Mononuclear cell (primary cell): ENCODE data around the gene MYDGF. TPM values are rescaled to one million over a fixed set of nuclear protein-coding genes. Genes with fewer than 3 reads are reported as not detected.
"Not testable (repeated sequence)": the region's sequence is repeated elsewhere in the genome, so short reads cannot be mapped to it uniquely, and the experiment has no call there.

Experiments used
- H3K27me3 ChIP-seq: 2 replicates; pipeline ENCODE4 v1.6.0; 2011; ENCODE audit warnings: low read length, control low read depth; ENCODE audit not compliant: insufficient read depth
- H3K4me1 ChIP-seq: 2 replicates; pipeline ENCODE4 v1.5.1; 2011; ENCODE audit warnings: mild to moderate bottlenecking, low read length, control low read depth; ENCODE audit not compliant: insufficient read depth
- H3K4me3 ChIP-seq: 2 replicates; pipeline ENCODE4 v1.5.1; 2011; ENCODE audit warnings: mild to moderate bottlenecking, low read length, moderate library complexity
- H3K9me3 ChIP-seq: 2 replicates; pipeline ENCODE4 v1.5.1; 2011; ENCODE audit warnings: low read depth, mild to moderate bottlenecking, control low read depth, low read length
- total RNA-seq: library from RNA; depleted of rRNA; stranded (reverse); fragments of >200 nt; gene quantifications from one replicate; pipeline ENCODE4 v1.2.3, GENCODE V29; 2012

Gene MYDGF
- total RNA-seq, 1 donor, result 40.8 TPM

DNA sequence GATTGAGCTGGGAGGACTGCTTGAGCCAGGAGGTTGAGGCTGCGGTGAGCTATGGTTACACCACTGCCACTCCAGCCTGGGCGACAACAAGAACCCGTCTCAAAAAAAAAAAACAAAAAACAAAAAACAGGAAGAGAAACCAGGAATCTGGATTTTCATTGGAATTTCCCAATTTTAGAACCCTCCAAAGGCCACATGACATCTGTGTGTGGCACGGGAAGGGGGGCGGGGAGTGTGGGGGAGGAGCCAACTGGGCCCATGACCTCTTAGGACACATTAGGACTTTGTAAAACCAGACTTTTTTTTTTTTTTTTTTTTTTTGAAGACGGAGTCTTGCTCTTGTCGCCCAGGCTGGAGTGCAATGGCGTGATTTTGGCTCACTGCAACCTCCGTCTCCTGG, 21.2 kb upstream of the MYDGF start:
- H3K9me3 ChIP-seq, result no peaks in the 10 kb centered on the region
- H3K4me1 ChIP-seq, result no peaks in the 10 kb centered on the region
- no peak overlapping the region for H3K4me3 ChIP-seq
- H3K27me3 ChIP-seq, result no peaks in the 10 kb centered on the region

DNA sequence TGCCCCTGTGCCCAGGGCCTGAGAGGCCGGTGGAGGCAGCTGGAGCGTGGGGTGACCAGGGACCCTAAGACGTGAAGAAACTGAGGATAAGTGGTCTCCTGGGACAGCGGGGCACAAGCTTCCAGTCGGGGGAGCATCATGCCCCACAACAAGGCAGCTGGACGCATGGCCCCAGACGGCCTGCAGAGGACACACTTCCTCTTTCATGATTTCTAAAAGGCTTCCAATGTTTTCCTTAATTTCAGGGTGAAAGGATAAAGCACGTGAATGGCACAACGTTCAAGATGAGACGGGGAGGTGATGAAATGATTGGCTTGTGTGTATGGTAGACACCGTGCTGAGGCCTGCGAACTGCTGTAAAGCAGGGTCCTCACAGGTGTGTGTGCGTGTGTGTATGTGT, 20.2 kb upstream of the MYDGF start:
- no peaks in the 10 kb centered on the region for H3K27me3 ChIP-seq
- H3K4me3 ChIP-seq, result no peak overlapping the region
- H3K9me3 ChIP-seq, result no peaks in the 10 kb centered on the region
- no peaks in the 10 kb centered on the region for H3K4me1 ChIP-seq

DNA sequence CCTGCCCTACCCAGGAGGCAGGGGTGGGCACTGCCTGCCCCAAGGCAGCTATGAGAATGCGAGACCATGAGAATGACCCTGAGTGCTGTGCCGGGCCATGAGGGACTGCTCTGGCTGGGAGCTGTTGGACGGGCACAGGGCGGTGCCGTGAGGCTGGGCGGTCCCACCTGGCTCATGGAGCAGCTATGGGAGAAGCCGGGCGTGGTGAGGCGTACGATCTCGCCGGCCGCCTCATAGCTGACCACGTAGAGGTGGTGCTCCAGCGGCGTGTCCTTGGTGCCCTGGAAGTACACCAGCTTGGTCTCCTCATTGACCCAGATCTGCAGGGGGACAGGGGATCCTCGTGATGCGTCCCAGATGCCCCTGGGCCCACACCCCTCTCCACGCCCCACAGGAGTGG, 19.3 kb upstream of the MYDGF start:
- no peak overlapping the region for H3K4me3 ChIP-seq
- no peaks in the 10 kb centered on the region for H3K4me1 ChIP-seq
- no peaks in the 10 kb centered on the region for H3K27me3 ChIP-seq
- H3K9me3 ChIP-seq, result no peaks in the 10 kb centered on the region

DNA sequence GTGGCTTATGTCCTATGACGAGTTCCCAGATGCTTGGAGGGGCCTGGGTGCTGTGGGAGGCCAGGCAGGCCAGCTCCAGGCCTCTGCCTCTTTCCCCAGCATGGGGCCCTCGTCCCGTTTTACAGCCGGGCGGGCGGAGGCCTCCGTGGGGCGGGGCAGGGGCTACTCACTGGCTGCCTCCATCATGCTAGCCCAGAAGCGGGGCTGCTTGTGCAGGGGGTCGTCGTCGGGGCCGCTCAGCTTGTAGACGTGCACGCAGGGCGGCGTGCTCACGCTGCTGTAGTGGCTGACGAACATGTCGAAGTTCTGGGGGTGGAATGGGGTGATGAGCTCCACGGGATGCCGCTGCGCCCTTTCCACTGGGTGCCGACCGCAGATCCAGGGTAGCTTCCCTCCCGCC, 18.4 kb upstream of the MYDGF start:
- no peaks in the 10 kb centered on the region for H3K27me3 ChIP-seq
- H3K4me3 ChIP-seq, result no peak overlapping the region
- no peaks in the 10 kb centered on the region for H3K9me3 ChIP-seq
- H3K4me1 ChIP-seq, result no peaks in the 10 kb centered on the region

DNA sequence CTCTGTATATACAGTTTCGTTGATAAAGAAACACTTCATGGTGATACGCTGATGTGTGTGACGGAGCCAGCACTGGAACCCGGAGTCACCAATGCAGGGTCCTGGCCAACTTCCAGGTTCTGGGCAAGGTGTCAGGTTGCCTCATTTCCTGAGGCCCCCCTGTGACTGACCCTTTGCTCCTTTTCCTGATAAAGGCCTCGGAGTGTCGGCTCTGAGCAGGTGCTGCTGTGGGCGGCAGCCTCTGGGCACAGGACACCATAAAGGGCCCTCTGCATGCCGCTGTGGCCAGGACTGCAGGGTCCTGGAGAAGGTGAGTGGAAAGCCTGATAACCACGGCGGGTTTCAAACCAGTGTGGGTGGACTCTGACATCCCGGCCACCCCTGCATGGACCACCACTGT, 17.3 kb upstream of the MYDGF start:
- no peaks in the 10 kb centered on the region for H3K4me1 ChIP-seq
- H3K4me3 ChIP-seq, result no peak overlapping the region
- no peaks in the 10 kb centered on the region for H3K9me3 ChIP-seq
- no peaks in the 10 kb centered on the region for H3K27me3 ChIP-seq

DNA sequence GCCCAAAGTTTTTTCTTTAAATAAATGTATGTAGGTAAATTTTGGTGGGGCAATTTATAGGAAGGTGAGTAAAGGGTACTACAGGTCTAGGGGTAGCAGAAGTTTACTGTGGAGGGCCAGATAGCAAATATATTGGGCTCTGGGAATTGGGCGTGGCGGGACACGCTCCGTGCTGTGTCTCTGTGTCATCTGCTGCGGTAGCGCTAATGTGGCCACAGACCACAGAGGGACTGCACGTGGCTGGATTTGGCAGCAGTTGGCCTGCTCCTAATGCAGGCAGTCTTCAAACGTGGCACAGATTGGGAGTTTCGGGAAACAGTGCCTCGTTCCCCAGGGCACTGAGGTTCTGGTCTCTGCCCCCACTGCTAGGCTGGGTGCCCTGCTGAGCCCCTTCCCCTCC, 16.6 kb upstream of the MYDGF start:
- no peak overlapping the region for H3K4me3 ChIP-seq
- H3K27me3 ChIP-seq, result no peaks in the 10 kb centered on the region
- H3K9me3 ChIP-seq, result no peaks in the 10 kb centered on the region
- no peaks in the 10 kb centered on the region for H3K4me1 ChIP-seq

DNA sequence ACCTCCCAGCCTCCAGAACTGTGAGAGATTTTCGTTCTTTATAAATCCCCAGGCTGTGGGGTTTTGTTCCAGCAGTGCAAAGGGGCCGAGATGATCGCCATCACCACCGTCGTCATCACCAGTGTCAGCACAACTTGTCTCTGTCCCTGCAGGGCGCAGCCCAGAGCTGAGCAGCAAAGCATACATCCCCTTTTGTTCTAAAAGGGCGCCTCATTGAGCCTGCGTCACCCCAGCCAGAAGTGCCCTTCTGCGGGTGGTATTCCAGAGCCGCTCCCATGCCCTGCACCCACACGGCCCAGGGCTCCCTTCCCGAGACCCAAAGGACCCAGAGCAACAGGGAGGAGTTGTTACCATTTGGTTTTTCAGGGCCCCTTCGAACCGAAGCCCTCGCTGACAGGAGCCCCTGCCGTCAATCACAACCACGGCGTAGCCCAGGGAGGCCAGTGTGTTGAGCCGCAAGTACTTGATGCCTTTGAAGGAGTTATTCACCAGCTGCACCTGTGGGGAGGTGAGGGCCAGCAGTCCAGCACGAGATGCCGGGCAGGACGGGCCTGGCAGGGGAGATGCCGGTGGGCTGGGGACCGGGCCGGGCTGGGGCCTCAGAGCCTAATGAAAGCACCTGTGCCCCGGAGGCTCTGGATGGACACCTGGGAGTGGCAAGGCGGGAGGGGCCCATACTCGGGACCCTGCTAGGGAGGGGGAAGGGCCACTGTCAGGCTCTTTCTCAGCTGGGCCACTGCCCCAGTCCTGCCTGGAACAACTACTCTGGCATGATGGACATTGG, 14.4 kb upstream of the MYDGF start:
- no peak overlapping the region for H3K4me3 ChIP-seq
- H3K27me3 ChIP-seq, result no peaks in the 10 kb centered on the region
- no peaks in the 10 kb centered on the region for H3K9me3 ChIP-seq
- no peaks in the 10 kb centered on the region for H3K4me1 ChIP-seq

DNA sequence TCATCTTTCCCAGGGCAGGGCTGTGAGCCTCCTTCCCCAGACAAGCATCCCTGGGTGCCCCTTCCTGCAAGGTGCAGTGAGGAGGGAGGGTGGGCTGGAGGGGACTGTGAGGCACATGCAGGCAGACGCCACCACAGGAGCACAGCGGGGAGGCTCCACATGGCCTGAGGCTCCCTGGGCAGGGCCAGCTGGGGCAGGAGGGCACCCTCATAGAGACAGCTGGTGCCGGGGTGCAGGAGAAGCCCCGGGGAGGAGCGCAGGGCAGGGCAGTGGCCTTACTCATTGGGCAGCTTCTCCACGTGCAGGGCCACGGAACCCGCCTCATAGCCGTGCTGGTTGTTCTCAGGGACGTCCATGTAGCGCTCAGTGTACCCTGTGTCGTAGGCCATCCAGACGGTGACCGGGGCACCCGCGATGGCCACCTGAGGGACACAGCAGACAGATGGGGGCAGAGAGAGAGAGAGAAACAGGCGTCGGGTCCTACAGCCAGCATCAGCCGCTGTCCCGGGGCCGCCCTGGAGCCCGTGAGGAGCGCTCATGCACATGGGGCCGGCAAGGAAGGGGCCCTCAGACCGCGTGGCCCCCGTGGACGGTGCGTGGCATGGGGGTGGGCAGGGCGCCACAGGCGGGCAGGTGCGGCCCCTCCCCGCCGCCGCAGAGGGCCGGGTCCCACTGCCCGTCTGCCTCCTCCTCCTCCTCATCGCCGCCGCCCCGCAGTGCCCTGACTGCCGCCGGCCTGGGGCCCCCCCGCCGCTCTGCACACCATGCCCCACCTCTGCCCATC, 12.5 kb upstream of the MYDGF start:
- Histone ChIP-seq H3K4me1 (no peaks in the 10 kb centered on the region), H3K27me3 (no peaks in the 10 kb centered on the region), H3K4me3 (no peak overlapping the region), H3K9me3 (no peaks in the 10 kb centered on the region)

DNA sequence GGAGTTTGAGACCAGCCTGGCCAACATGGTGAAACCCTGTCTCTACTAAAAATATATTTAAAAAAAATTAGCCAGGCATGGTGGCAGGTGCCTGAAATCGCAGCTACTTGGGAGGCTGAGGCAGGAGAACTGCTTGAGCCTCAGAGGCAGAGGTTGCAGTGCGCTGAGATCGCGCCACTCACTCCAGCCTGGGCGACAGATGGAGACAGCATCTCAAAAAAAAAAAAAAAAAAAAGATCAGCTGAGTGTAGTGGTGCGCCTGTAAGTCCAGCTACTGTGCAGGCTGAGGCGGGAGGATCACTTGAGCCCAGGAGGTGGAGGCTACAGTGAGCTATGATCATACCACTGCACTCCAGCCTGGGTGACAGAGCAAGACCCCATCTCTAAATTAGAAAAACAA, 9.9 kb upstream of the MYDGF start:
- not testable (repeated sequence) for H3K4me3 ChIP-seq, H3K4me1 ChIP-seq, H3K9me3 ChIP-seq, H3K27me3 ChIP-seq

DNA sequence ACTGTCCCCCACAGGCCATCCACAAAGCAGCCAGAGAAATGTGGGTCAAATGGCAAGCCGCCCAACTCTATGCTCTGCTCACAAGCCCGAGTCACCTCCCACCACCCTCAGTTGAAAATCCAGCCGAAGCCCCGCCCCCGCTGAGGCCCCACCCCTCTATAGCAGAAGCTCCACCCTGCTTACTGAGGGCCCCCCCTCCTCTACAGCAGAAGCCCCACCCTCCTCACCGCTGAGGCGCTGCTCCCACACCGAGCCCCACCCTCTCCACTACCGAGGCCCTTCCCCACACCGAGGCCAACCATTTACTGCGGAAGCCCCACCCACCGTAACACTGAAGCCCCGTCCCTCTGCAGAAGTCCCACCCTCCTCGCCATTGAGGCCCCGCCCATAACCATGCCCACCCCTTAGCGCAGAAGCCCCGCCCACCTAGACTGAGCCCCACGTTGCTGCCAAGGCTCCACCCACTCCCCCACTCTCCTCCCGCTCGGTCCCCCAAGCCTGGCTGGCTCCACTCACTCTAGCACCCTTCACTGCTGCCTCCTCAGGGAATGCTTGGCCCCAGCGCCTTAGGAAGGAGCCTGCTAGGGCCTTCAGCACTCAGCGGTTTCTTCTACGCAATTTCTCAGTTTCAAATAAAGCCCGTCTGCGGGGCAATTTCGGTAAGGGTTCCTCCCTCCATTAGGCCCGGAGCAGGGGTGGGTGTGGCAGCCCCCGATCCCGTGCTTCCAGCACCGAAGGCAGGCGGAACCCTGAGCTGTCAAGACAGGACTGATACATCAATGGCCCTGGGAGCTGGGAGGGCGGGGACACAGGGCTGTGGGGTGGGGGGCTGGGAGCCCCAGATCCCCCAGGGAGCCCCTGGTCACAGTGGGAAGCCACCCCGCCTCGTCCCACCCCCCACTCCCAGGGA, 9.0 kb upstream of the MYDGF start:
- H3K4me3 ChIP-seq, result no peak overlapping the region
- no peaks in the 10 kb centered on the region for H3K27me3 ChIP-seq
- H3K4me1 ChIP-seq, result no peaks in the 10 kb centered on the region
- no peaks in the 10 kb centered on the region for H3K9me3 ChIP-seq

DNA sequence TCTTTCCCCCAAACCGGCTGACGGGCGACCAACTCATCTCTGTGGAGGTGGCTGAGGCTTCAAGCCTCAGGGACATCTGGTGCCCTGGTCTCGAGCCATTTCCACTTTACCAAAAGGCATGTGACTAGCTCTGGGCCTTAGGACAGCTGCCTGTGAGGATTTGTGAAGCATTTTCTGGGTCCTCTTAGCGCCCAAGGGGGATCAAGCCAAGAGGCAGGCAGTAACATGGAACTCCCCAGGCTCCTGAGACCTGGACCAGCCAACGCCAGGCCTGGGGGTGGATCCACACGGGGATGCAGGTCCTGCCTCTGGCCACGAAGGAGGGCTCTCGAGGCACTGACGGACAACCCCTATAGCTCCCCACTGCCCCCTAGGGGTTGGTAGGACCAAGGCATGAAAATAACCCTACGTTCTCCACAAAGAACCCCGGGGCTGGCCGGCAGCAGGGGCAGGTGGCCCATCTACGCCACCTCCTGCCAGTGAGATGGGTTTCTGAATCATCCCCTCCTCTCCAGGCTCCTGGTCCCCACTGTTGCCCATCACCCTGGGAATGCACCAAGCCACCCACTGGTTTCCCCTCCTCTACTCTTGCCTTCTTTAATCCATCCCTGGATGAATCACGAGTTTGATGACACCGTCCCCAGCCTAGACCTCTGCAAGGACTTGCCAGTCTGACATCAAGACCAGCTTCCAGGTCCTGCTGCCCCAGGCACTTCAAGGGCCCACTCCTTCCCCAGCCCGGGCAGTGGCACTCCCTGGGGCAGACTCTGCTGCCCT, 7.0 kb upstream of the MYDGF start:
- no peaks in the 10 kb centered on the region for H3K27me3 ChIP-seq
- H3K4me3 ChIP-seq, result no peak overlapping the region
- no peaks in the 10 kb centered on the region for H3K9me3 ChIP-seq
- H3K4me1 ChIP-seq, result no peaks in the 10 kb centered on the region

DNA sequence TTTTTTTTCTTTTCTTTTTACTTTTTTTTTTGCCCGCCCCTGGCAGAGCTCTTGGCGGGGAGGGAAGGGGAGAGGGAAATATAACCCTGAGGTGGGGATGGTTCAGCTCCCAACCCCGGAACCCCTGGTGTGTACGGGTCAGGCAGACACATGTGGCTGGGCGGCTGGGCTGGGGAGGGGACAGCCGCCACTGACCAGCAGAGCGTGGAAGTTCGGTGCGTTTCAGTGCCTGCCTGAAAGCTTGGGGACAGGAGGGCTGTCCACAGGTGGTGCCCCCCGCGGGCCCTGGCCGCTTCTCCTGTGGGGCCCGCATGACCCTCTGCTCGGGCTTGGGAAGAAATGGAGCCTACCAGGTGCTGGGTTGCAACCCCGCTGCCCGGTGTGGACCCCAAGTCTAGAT, 5.2 kb upstream of the MYDGF start:
- H3K27me3 ChIP-seq, result no peaks in the 10 kb centered on the region
- no peak overlapping the region for H3K4me3 ChIP-seq
- no peaks in the 10 kb centered on the region for H3K9me3 ChIP-seq
- H3K4me1 ChIP-seq, result no peaks in the 10 kb centered on the region

DNA sequence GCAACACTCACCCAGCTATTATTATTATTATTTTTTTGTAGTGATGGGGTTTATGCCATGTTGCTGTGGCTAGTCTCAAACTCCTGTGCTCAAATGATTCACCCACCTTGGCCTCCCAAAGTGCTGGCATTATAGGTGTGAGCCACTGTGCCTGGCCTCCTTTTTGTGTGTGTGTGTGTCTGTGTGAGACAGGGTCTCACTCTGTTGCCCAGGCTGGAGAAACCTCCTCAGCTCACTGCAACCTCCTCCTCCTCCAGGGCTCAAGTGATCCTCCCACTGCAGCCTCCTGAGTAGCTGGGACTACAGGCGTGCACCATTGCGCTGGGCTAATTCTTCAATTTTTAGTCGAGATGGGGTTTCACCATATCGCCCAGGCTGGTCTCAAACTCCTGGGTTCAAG, 3.6 kb upstream of the MYDGF start:
- no peaks in the 10 kb centered on the region for H3K9me3 ChIP-seq
- no peaks in the 10 kb centered on the region for H3K27me3 ChIP-seq
- no peak overlapping the region for H3K4me3 ChIP-seq
- H3K4me1 ChIP-seq, result peaks cover 10% of the 10 kb centered on the region

DNA sequence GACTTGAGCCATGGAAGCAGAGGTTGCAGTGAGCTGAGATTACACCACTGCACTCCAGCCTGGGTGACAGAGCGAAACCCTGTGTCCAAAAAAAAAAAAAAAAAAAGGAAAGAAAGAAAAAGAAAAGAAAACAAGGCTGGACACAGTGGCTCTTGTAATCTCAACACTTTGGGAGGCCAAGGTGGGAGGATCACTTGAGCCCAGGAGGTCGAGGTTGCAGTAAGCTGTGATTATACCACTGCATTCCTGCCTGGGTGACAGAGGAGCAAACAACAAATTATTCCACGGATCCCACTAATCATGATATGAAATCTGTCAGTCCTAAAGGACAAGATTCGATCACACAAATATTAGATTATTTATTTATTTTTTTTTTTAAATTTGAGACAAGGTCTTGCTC, 3.1 kb upstream of the MYDGF start:
- Histone ChIP-seq H3K4me3 (no peak overlapping the region), H3K9me3 (no peaks in the 10 kb centered on the region), H3K4me1 (peaks cover 13% of the 10 kb centered on the region), H3K27me3 (no peaks in the 10 kb centered on the region)
